Measurements from ENCODE around the gene SHISA6.

DNA sequence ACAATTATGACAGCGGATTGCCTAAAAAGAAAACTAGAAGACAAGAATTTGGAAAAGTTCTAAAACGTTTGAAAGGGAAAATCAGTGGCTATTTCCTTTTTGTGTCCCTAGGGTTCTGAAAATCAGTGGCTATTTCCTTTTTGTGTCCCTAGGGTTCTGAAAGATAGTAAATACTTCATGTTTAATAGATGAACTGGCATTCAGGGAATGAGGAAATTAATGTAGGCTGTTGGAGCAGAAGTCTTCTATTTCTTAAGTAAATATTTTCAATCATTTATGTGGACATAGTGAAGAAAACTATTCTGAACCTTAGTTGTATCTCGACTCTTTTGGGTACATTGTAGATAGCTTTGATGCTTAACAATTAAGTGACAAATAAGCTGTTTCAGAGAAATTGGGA, 78.9 kb downstream of the SHISA6 start:
- TF ChIP-seq, protein P1, sequence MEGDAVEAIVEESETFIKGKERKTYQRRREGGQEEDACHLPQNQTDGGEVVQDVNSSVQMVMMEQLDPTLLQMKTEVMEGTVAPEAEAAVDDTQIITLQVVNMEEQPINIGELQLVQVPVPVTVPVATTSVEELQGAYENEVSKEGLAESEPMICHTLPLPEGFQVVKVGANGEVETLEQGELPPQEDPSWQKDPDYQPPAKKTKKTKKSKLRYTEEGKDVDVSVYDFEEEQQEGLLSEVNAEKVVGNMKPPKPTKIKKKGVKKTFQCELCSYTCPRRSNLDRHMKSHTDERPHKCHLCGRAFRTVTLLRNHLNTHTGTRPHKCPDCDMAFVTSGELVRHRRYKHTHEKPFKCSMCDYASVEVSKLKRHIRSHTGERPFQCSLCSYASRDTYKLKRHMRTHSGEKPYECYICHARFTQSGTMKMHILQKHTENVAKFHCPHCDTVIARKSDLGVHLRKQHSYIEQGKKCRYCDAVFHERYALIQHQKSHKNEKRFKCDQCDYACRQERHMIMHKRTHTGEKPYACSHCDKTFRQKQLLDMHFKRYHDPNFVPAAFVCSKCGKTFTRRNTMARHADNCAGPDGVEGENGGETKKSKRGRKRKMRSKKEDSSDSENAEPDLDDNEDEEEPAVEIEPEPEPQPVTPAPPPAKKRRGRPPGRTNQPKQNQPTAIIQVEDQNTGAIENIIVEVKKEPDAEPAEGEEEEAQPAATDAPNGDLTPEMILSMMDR (IDR thresholded peaks at IDR 0.05) = no peak
- TF ChIP-seq EZH2 (IDR thresholded peaks at IDR 0.05) = no peak
